22Rv1 (cell line): Measurements from ENCODE around the gene ITGA8.

Experiments
- H3K27ac ChIP-seq: fragments of 450-650 bp; 2 replicates; pipeline ENCODE4 v1.5.1; 2017
- CTCF ChIP-seq: fragments of 450-650 bp; IDR thresholded peaks from 2 replicates; pipeline ENCODE4 v1.5.1; 2017; ENCODE audit warnings: mild to moderate bottlenecking
- ZFX ChIP-seq: fragments of 450-650 bp; IDR thresholded peaks from 2 replicates; pipeline ENCODE4 v1.6.1; 2017; ENCODE audit warnings: antibody characterized with exemption, borderline replicate concordance

The ITGA8 gene

GRCh38 chr10:15742836-15743235 lies 23.1 kb upstream of the ITGA8 start:
- TF ChIP-seq ZFX (no peak), CTCF (no peak)
- H3K27ac ChIP-seq: no peak overlapping the region

GRCh38 chr10:15742102-15742501 lies 22.4 kb upstream of the ITGA8 start:
- TF ChIP-seq ZFX (no peak), CTCF (no peak)
- H3K27ac ChIP-seq: no peak overlapping the region

DNA sequence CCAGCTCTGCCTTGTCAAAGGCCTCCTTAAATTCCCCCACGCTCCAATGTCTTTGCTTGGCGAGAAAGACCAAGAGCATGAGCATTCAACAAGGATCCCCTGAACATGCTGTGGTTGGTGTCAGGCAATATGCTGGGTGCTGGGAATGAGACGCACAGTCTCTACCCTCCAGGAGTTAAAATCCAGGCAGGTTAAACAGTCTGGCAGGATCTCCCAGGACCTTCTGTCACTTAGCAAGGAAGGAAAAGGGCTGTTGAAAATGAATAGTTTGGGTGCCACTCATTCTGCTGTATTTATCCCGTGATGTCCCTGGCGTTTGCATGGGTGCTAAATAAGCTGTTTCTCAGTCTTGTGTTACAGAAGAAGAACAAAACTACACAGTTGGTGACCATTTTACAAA lies 21.9 kb upstream of the ITGA8 start:
- TF ChIP-seq CTCF (no peak), ZFX (no peak)
- no peak overlapping the region for H3K27ac ChIP-seq

DNA sequence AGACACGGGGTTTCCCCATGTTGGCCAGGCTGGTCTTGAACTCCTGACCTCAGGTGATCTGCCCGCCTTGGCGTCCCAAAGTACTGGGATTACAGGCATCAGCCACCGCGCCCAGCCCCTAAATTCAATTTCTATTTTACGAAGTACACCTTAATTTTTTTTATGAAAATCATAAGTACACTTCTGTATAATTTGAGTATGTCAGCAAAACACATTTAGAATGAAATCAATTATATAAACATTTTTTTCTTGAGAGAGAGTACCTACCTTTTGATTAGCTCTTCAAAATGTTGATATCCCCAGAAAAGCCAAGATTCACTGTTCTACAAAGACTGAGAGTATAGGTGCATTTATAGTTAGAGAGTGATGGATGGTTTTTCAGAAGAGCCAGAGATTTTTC lies 20.5 kb upstream of the ITGA8 start:
- H3K27ac ChIP-seq: no peak overlapping the region
- no peak for TF ChIP-seq CTCF
- no peak for TF ChIP-seq ZFX

DNA sequence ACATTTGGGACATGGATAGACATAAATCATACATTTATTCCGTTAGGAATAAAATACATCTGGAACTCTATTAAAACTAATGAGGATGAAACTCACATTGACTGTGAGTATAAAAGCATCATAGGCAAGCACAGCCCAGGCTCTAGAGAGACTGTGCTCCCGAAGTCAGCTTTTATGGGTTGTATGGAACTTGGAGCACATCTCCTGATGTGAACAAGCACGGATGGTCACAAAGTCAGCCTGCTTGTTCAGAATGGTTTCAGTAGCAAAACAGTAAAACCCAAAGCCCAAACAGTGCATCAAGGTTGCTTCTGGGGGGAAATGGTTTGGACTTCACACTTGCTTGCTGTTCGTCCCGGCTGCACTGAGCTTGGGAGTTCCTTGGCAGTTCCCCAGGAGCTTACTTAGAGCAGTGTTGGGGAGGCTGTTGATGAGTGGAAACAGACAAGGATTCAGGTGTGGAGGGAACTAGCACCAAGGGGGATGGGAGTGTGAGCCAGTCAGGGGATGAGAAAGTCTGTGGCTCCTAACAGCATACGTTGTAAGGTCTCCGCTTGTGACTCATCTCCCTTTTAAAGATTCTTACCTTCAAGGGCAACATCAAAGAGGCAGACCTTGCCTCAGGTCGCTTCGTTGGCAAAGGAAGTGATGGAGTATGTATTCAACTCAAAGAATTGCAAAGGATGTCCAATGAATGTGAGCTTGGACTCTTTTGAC lies 19.7 kb upstream of the ITGA8 start:
- H3K27ac ChIP-seq: no peak overlapping the region
- no peak for TF ChIP-seq ZFX
- no peak for TF ChIP-seq CTCF

- TF ChIP-seq ZFX: no peak
- no peak for TF ChIP-seq CTCF
- no peak overlapping the region for H3K27ac ChIP-seq
These were observed 18.7 kb upstream of the ITGA8 start for GRCh38 chr10:15738270-15738925.

DNA sequence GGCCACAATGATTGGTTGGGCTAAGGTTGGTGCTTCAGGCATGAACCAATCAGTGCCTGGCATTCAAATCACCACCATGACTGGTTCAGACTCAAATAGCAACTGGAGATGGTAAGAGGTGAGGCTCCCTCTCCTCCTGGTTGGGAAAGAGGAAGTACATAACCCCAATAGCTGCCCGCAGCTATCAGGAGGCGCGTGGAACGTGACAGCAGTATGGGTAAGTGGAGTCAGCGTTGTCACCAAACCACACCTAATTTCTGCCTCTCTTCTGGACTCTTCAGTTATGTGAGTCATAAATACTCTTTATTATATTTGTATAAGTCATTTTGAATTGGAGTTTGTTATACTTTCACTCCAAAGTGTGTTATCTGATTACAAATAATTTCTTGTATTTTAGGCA lies 17.9 kb upstream of the ITGA8 start:
- no peak for TF ChIP-seq ZFX

More for the DNA sequence above, 17.9 kb upstream of the ITGA8 start:
- H3K27ac ChIP-seq: no peak overlapping the region
